Left cardiac atrium (tissue), 4 donors: ENCODE data around the gene VAPA. TPM values are rescaled to one million over a fixed set of nuclear protein-coding genes. Genes with fewer than 3 reads are reported as not detected.
A peak's percentile ranks its signal among the peaks of the same experiment; 100 is the strongest.

Experiments used
- ATAC-seq, 2 donors: fragments of 200-7000 bp; cut with Tn5 transposase; one replicate each; pipeline ENCODE4 v1.9.1; 2020; ENCODE audit warnings: mild to moderate bottlenecking in 2 of 2, moderate library complexity in 2 of 2
- DNase-seq: peaks from one replicate; pipeline ENCODE4 v3.0.0-alpha.2; 2020
- intact Hi-C, 2 donors: fragments of 100-400 bp; cut with DNase I; formaldehyde crosslinking; loops; one replicate each; pipeline versions ENCODE4 v1.14.1 to v1.15.1; 2022 to 2023
- total RNA-seq, 2 donors: library from RNA; stranded (reverse); fragmentation: NEBNext Ultra II Directional; extraction: Animal tissue kit (Norgen Biotek cat#: 25700); gene quantifications; one replicate each; pipeline ENCODE4 v1.2.1, GENCODE V29; 2021
- donor health status: DM: no; HTN: yes; CAD: no.
- donor health status: DM: no; HTN: yes; CAD: no; lungs with severe emphysema.
- donor health status: DM: yes; HTN: yes; CAD: no.
- donor health status: Dilated cardiomyopathy.

VAPA gene
- total RNA-seq, 2 donors from 2014 or later, result 169 to 219 TPM

- intact Hi-C loops, result loop anchor here in 1 of 2 donors (10.0 kb wide), 1 partner anchor 122 kb away; no protein-coding TSS in a partner anchor
- DNase-seq (no peak), ATAC-seq (no peak)
These were observed 12.5 kb downstream of the VAPA start for GRCh38 chr18:9926223-9926894.

GRCh38 chr18:9926977-9927376 is 13.2 kb downstream of the VAPA start:
- no peak for ATAC-seq
- intact Hi-C loops, result loop anchor here in 1 of 2 donors (10.0 kb wide), 1 partner anchor 122 kb away; no protein-coding TSS in a partner anchor
- no peak for DNase-seq

GRCh38 chr18:9927392-9928063 is 13.7 kb downstream of the VAPA start:
- no peak for ATAC-seq
- intact Hi-C loops, result loop anchor here in 1 of 2 donors (10.0 kb wide), 1 partner anchor 123 kb away; no protein-coding TSS in a partner anchor
- no peak for DNase-seq

GRCh38 chr18:9928646-9929259 is 14.9 kb downstream of the VAPA start:
- no peak for ATAC-seq
- DNase-seq, result no peak
- intact Hi-C loops, result loop anchor here in 1 of 2 donors (10.0 kb wide), 1 partner anchor 124 kb away; no protein-coding TSS in a partner anchor

- intact Hi-C loops, result no loop called here
- no peak for ATAC-seq
These were observed 16.6 kb downstream of the VAPA start for GRCh38 chr18:9930299-9930884.

GRCh38 chr18:9931146-9931545 is 17.3 kb downstream of the VAPA start:
- DNase-seq (no peak), ATAC-seq (no peak)
- intact Hi-C loops, result no loop called here

More at GRCh38 chr18:9930299-9930884, 16.6 kb downstream of the VAPA start:
- DNase-seq, result no peak

- no peak for DNase-seq
- intact Hi-C loops, result no loop called here
- peak in 1 of 2 donors; percentile 49 for ATAC-seq
These were observed 17.9 kb downstream of the VAPA start for GRCh38 chr18:9931678-9932077.

GRCh38 chr18:9933865-9934264 is 20.0 kb downstream of the VAPA start:
- intact Hi-C loops, result no loop called here
- ATAC-seq (no peak), DNase-seq (no peak)

- DNase-seq (no peak), ATAC-seq (no peak)
- intact Hi-C loops, result no loop called here
These were observed 20.5 kb downstream of the VAPA start for GRCh38 chr18:9934274-9934673.

- intact Hi-C loops, result loop anchor here in 1 of 2 donors (10.0 kb wide), 1 partner anchor 366 kb away; no protein-coding TSS in a partner anchor
These were observed 27.3 kb downstream of the VAPA start for GRCh38 chr18:9941103-9941502.

GRCh38 chr18:9941660-9942059 is 27.8 kb downstream of the VAPA start:
- intact Hi-C loops, result loop anchor here in 1 of 2 donors (10.0 kb wide), 1 partner anchor 367 kb away; no protein-coding TSS in a partner anchor
- ATAC-seq (no peak), DNase-seq (no peak)

More at GRCh38 chr18:9941103-9941502, 27.3 kb downstream of the VAPA start:
- DNase-seq, result no peak
- ATAC-seq, result no peak

GRCh38 chr18:9943311-9943710 is 29.5 kb downstream of the VAPA start:
- intact Hi-C loops, result loop anchor here in 1 of 2 donors (10.0 kb wide), 1 partner anchor 369 kb away; no protein-coding TSS in a partner anchor
- ATAC-seq (no peak), DNase-seq (no peak)

GRCh38 chr18:9944805-9945204 is 31.0 kb downstream of the VAPA start:
- intact Hi-C loops, result loop anchor here in 1 of 2 donors (10.0 kb wide), 1 partner anchor 370 kb away; no protein-coding TSS in a partner anchor
- DNase-seq (no peak), ATAC-seq (peak in 1 of 2 donors; percentile 30)

- intact Hi-C loops, result loop anchor here in 1 of 2 donors (10.0 kb wide), 1 partner anchor 372 kb away; no protein-coding TSS in a partner anchor
- DNase-seq (no peak), ATAC-seq (no peak)
These were observed 33.0 kb downstream of the VAPA start for GRCh38 chr18:9946831-9947230.

GRCh38 chr18:9947248-9947647 is 33.4 kb downstream of the VAPA start:
- DNase-seq (no peak), ATAC-seq (no peak)
- intact Hi-C loops, result loop anchor here in 1 of 2 donors (10.0 kb wide), 1 partner anchor 372 kb away; no protein-coding TSS in a partner anchor

- DNase-seq, result no peak
- intact Hi-C loops, result loop anchor here in 1 of 2 donors (10.0 kb wide), 1 partner anchor 375 kb away; no protein-coding TSS in a partner anchor
- ATAC-seq, result no peak
These were observed 35.5 kb downstream of the VAPA start for GRCh38 chr18:9949315-9949714.

GRCh38 chr18:9949861-9950260 is 36.0 kb downstream of the VAPA start:
- ATAC-seq, result no peak
- DNase-seq, result no peak
- intact Hi-C loops, result loop anchor here in 1 of 2 donors (10.0 kb wide), 2 partner anchors 145 to 375 kb away; no protein-coding TSS in a partner anchor

GRCh38 chr18:9950289-9951016 is 36.6 kb downstream of the VAPA start:
- DNase-seq (no peak), ATAC-seq (no peak)
- intact Hi-C loops, result loop anchor here in 1 of 2 donors (10.0 kb wide), 1 partner anchor 146 kb away; no protein-coding TSS in a partner anchor
